ENCODE data around the gene NR2C1. TPM values are rescaled to one million over a fixed set of nuclear protein-coding genes. Genes with fewer than 3 reads are reported as not detected.

NR2C1 gene
- total RNA-seq, 6 donors from 2014 or later: 23.7 to 173 (median 41.8) TPM

DNA sequence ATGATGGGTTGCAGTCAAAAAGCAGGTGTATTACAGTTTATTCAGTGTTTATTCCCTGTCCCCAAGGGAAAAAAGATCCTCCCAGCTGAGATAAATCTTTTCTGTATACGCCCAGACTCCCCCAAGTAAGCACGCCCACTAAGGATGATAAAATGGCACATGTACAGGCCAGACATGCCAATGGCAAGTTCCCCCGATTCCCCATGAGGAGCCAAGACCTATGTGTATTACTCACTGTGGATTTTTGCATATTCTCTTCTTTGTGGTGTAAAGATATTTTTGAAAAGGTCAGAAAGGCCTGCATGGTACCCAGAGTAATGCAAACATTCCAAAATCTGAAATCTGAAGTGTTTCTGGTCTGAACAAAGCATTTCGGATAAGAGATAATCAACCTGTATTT, 22.2 kb downstream of the NR2C1 start:
- Histone ChIP-seq H3K27me3 (no peaks in the 10 kb centered on the region), H3K9me3 (no peaks in the 10 kb centered on the region), H3K4me3 (no peak overlapping the region), H3K36me3 (peaks cover 7 to 86% (median 20%) of the 10 kb centered on the region in 4 donors), H3K4me1 (peaks cover 0 to 7% (median 2%) of the 10 kb centered on the region in 4 donors), H3K27ac (no peak overlapping the region)
- TF ChIP-seq, protein P1, sequence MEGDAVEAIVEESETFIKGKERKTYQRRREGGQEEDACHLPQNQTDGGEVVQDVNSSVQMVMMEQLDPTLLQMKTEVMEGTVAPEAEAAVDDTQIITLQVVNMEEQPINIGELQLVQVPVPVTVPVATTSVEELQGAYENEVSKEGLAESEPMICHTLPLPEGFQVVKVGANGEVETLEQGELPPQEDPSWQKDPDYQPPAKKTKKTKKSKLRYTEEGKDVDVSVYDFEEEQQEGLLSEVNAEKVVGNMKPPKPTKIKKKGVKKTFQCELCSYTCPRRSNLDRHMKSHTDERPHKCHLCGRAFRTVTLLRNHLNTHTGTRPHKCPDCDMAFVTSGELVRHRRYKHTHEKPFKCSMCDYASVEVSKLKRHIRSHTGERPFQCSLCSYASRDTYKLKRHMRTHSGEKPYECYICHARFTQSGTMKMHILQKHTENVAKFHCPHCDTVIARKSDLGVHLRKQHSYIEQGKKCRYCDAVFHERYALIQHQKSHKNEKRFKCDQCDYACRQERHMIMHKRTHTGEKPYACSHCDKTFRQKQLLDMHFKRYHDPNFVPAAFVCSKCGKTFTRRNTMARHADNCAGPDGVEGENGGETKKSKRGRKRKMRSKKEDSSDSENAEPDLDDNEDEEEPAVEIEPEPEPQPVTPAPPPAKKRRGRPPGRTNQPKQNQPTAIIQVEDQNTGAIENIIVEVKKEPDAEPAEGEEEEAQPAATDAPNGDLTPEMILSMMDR (IDR thresholded peaks at IDR 0.05): no peak
- TF ChIP-seq POLR2AphosphoS5 (IDR thresholded peaks at IDR 0.05): no peak
- no peak for TF ChIP-seq EP300 (IDR thresholded peaks at IDR 0.05)
- TF ChIP-seq POLR2A (IDR thresholded peaks at IDR 0.05): no peak
- ATAC-seq (ENCODE audit: low FRiP score in 2 of 2) (no peak), DNase-seq (no peak)
- WGBS, 2 donors: 85 to 88% methylated on average over 4 of the region's 4 CpGs

DNA sequence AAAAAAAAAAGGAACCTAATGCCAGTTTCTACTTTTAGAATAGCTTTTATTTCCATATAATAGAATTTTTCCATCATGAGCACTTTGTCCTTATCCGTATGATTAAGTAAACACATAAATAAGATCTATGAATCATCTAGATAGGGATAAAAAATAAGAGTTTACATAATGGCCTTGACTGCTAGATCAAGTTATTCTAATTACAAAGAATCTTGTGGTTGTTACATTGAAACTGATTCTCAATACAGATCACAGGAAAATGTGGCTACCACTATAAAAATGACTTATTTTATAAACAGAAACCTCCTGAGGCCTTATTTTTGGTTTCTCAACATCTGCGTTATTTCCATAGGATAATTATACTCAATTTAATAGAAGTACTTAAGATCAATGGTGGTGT, 35.5 kb downstream of the NR2C1 start:
- Histone ChIP-seq H3K4me1 (no peaks in the 10 kb centered on the region), H3K36me3 (peaks cover 7 to 77% (median 14%) of the 10 kb centered on the region in 4 donors), H3K27ac (no peak overlapping the region), H3K4me3 (no peak overlapping the region), H3K27me3 (no peaks in the 10 kb centered on the region), H3K9me3 (no peaks in the 10 kb centered on the region)
- WGBS, 2 donors: 85 to 88% methylated on average over 2 of the region's 2 CpGs
- ATAC-seq (ENCODE audit: low FRiP score in 2 of 2) (no peak), DNase-seq (no peak)
- TF ChIP-seq POLR2A (IDR thresholded peaks at IDR 0.05): no peak
- TF ChIP-seq POLR2AphosphoS5 (IDR thresholded peaks at IDR 0.05): no peak
- no peak for TF ChIP-seq EP300 (IDR thresholded peaks at IDR 0.05)
- TF ChIP-seq, protein P1 (IDR thresholded peaks at IDR 0.05): no peak

DNA sequence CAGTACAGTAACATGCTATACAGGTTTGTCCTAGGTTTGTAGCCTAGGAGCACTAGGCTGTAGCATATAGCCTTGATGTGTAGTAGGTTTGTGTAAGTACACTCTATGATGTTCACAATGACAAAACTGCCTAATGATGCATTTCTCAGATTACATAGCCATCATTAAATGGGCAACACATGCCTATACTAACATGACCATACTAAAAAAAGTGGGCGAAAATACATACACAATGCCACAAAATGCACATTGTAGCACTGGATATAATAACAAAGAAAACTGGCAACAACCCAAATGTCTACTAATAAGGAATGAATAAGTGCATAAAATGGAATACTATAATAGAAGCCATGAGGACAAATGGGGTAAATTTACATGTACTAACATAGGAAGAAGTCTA, 38.7 kb downstream of the NR2C1 start:
- WGBS, 2 donors: 89 to 100% methylated on average over 1 of the region's 1 CpG

DNA sequence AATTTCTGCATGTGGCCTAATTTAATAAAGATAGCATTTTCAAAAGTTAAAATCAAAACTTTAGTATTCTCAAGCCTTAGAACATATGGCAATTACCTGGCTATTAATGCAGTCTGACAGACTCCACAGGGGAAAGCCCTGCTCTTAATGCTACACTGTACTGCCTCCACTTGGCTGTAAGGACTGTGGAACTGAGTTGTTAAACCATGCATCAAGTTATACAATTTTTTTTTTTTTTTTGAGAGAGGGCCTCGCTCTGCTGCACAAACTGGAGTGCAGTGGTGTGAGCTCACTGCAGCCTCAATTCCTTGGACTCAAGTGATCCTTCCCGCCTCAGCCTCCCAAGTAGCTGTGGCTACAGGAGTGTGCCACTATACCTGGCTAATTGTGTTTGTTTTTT, 50.9 kb downstream of the NR2C1 start:
- Histone ChIP-seq H3K9me3 (no peaks in the 10 kb centered on the region), H3K4me1 (no peaks in the 10 kb centered on the region), H3K27ac (no peak overlapping the region), H3K36me3 (peaks cover 0 to 60% (median 16%) of the 10 kb centered on the region in 4 donors), H3K27me3 (no peaks in the 10 kb centered on the region), H3K4me3 (no peak overlapping the region)
- no peak for ATAC-seq (ENCODE audit: low FRiP score in 2 of 2)
- no peak for DNase-seq
- TF ChIP-seq POLR2A (IDR thresholded peaks at IDR 0.05) (no peak), POLR2AphosphoS5 (IDR thresholded peaks at IDR 0.05) (no peak), EP300 (IDR thresholded peaks at IDR 0.05) (no peak)
- TF ChIP-seq, protein P1 (IDR thresholded peaks at IDR 0.05): no peak
- 95% methylated on average over 2 of the region's 2 CpGs for WGBS, 2 donors

More for the DNA sequence above, 38.7 kb downstream of the NR2C1 start:
- H3K36me3 ChIP-seq: peaks cover 11 to 93% (median 21%) of the 10 kb centered on the region in 4 donors
- ATAC-seq (ENCODE audit: low FRiP score in 2 of 2) (no peak), DNase-seq (no peak)
- TF ChIP-seq, protein P1 (IDR thresholded peaks at IDR 0.05): no peak
- TF ChIP-seq EP300 (IDR thresholded peaks at IDR 0.05) (no peak), POLR2A (IDR thresholded peaks at IDR 0.05) (no peak), POLR2AphosphoS5 (IDR thresholded peaks at IDR 0.05) (no peak)
- H3K9me3 ChIP-seq: no peaks in the 10 kb centered on the region
- no peaks in the 10 kb centered on the region for H3K27me3 ChIP-seq
- H3K27ac ChIP-seq: no peak overlapping the region
- no peaks in the 10 kb centered on the region for H3K4me1 ChIP-seq
- no peak overlapping the region for H3K4me3 ChIP-seq

DNA sequence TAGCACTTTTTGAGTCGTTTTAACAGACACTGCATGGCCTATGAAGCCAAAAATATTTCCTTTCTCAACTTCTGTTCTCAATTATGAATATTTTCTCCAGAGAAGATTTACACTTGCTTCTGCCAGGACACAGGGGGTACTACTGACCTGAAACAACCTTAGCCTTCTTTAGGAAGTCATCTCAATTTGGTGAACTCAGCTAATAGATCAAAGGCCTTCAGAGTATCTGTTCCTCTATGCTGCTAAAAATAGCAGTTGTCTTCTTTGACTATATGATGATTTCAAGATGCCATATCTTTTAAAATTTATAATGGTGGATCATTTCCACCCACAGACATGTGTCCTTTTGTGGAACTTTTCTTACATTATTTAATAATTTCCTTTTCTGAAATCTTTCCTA, 55.9 kb downstream of the NR2C1 start:
- DNase-seq (no peak), ATAC-seq (ENCODE audit: low FRiP score in 2 of 2) (no peak)
- no peak for TF ChIP-seq POLR2AphosphoS5 (IDR thresholded peaks at IDR 0.05)
- TF ChIP-seq EP300 (IDR thresholded peaks at IDR 0.05): no peak
- TF ChIP-seq POLR2A (IDR thresholded peaks at IDR 0.05): no peak
- TF ChIP-seq, protein P1 (IDR thresholded peaks at IDR 0.05): no peak
- H3K4me1 ChIP-seq: no peaks in the 10 kb centered on the region
- H3K36me3 ChIP-seq: peaks cover 0 to 23% (median 3%) of the 10 kb centered on the region in 4 donors
- WGBS, 2 donors: 75 to 76% methylated on average over 1 of the region's 1 CpG
- H3K9me3 ChIP-seq: no peaks in the 10 kb centered on the region
- no peaks in the 10 kb centered on the region for H3K27me3 ChIP-seq
- H3K27ac ChIP-seq: no peak overlapping the region
- no peak overlapping the region for H3K4me3 ChIP-seq
